Erythroblast (primary cell): ENCODE measurements around the gene HOXB5.

ENCODE experiments used
- GATA1 ChIP-seq: IDR thresholded peaks from 2 replicates; pipeline ENCODE4 v1.6.1; 2011; ENCODE audit warnings: low read depth, mild to moderate bottlenecking, control low read depth, low read length, moderate library complexity
- POLR2A ChIP-seq: IDR thresholded peaks from 2 replicates; pipeline ENCODE4 v1.6.1; 2011; ENCODE audit warnings: mild to moderate bottlenecking, low read length

DNA sequence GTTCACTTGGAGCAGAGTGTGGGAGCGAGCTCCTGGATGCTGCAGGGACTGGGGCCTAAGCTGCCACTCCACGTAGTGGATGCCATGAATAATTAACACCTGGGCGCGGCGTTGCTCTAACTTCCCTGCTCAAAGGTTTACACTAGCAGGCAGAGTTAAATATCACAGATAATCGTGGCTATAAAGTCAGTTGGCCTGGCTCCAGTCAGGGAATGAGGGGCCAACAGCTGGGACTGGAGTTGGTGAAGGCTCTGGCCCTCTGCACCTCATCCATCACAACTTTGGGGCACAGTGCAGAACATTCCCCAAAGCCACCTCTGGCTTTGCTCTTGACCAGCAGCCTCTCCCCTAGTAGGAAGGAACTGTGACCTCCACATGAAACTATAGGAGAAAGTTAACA lies 26.4 kb downstream of the HOXB5 start:
- no peak for TF ChIP-seq POLR2A
- no peak for TF ChIP-seq GATA1
